SK-N-SH (cell line): ENCODE measurements around the gene MAP3K5. TPM values are rescaled to one million over a fixed set of nuclear protein-coding genes. Genes with fewer than 3 reads are reported as not detected.
A peak's percentile ranks its signal among the peaks of the same experiment; 100 is the strongest.

Source experiments
- CTCF ChIA-PET: fragments of 300-600, 350-600 bp; formaldehyde crosslinking; extraction: SDS; loops from one replicate; lab custom pipeline; 2021; lab: Yijun Ruan, JAX
- POLR2A ChIA-PET: fragments of 350-600 bp; sonication (Branson Sonifier 250); formaldehyde crosslinking; extraction: SDS; loops from one replicate; lab custom pipeline; 2020; ENCODE audit warnings: antibody characterized with exemption, inconsistent platforms; lab: Yijun Ruan, JAX
- DNase-seq: peaks from one replicate; pipeline ENCODE4 v3.0.0; 2012
- H2AFZ ChIP-seq: fragments of 200-600 bp; sonication (generic); 2 replicates; pipeline ENCODE4 v1.8.1; 2016; ENCODE audit warnings: antibody characterized with exemption, mild to moderate bottlenecking, low read depth
- H3F3A ChIP-seq: fragments of 200-600 bp; sonication (generic); replicated peaks from 2 replicates; pipeline ENCODE3; 2016; ENCODE audit warnings: antibody characterized with exemption, mild to moderate bottlenecking; ENCODE audit not compliant: insufficient read depth
- H3K27ac ChIP-seq, 2 experiments: fragments of 200-500 bp in 1 of 2; fragments of 200-600 bp in 1 of 2; sonication (Bioruptor generic) in 1 of 2; sonication (generic), shearing (Covaris generic) in 1 of 2; 2 replicates each; pipeline versions ENCODE4 v1.5.1 to v1.6.1; 2014 to 2016; ENCODE audit warnings: low read depth in 2 of 2, inconsistent platforms in 1 of 2, low read length in 1 of 2, mild to moderate bottlenecking in 1 of 2, mixed read lengths in 1 of 2
- H3K27me3 ChIP-seq: fragments of 200-600 bp; sonication (generic), shearing (Covaris generic); 2 replicates; pipeline ENCODE4 v1.6.1; 2016; ENCODE audit warnings: mixed run types; ENCODE audit not compliant: insufficient read depth
- H3K36me3 ChIP-seq, 2 experiments: fragments of 200-500 bp in 1 of 2; fragments of 200-600 bp in 1 of 2; sonication (Bioruptor generic) in 1 of 2; sonication (generic) in 1 of 2; replicated peaks in 1 of 2; 2 replicates each; pipeline versions ENCODE3 to v1.5.1; 2014 to 2016; ENCODE audit warnings: low read length in 1 of 2, mild to moderate bottlenecking in 1 of 2; ENCODE audit not compliant: insufficient read depth in 2 of 2, control insufficient read depth in 1 of 2
- H3K4me1 ChIP-seq, 2 experiments: fragments of 200-500 bp in 1 of 2; fragments of 200-600 bp in 1 of 2; sonication (Bioruptor generic) in 1 of 2; sonication (generic), shearing (Covaris generic) in 1 of 2; 2 replicates each; pipeline versions ENCODE4 v1.5.1 to v1.6.1; 2014 to 2016; ENCODE audit warnings: low read depth in 1 of 2, low read length in 1 of 2, mixed run types in 1 of 2; ENCODE audit not compliant: insufficient read depth in 2 of 2, control insufficient read depth in 1 of 2
- H3K4me2 ChIP-seq: fragments of 200-600 bp; sonication (generic), shearing (Covaris generic); 2 replicates; pipeline ENCODE4 v1.6.1; 2017; ENCODE audit warnings: mixed run types
- H3K4me3 ChIP-seq, 2 experiments: fragments of 200-500 bp in 1 of 2; fragments of 200-600 bp in 1 of 2; sonication (Bioruptor generic) in 1 of 2; sonication (generic), shearing (Covaris generic) in 1 of 2; 2 replicates each; pipeline versions ENCODE4 v1.5.1 to v1.8.1; 2014 to 2016; ENCODE audit warnings: low read depth in 2 of 2, inconsistent platforms in 1 of 2, low read length in 1 of 2, mild to moderate bottlenecking in 1 of 2, mixed read lengths in 1 of 2, moderate library complexity in 1 of 2
- H3K79me2 ChIP-seq: fragments of 200-600 bp; sonication (generic); 2 replicates; pipeline ENCODE4 v1.8.1; 2017; ENCODE audit warnings: mild to moderate bottlenecking; ENCODE audit not compliant: insufficient read depth
- H3K9ac ChIP-seq: fragments of 200-600 bp; sonication (generic); 2 replicates; pipeline ENCODE4 v1.6.1; 2017; ENCODE audit warnings: mixed run types
- H3K9me2 ChIP-seq: fragments of 200-600 bp; sonication (generic); 2 replicates; pipeline ENCODE4 v1.6.1; 2017; ENCODE audit warnings: mixed run types
- H3K9me3 ChIP-seq: fragments of 200-600 bp; sonication (generic); 2 replicates; pipeline ENCODE4 v1.6.1; 2017; ENCODE audit warnings: mixed run types, mild to moderate bottlenecking, moderate library complexity
- H4K20me1 ChIP-seq: fragments of 200-600 bp; sonication (generic); 2 replicates; pipeline ENCODE4 v1.6.1; 2017; ENCODE audit warnings: mild to moderate bottlenecking, mixed run types; ENCODE audit not compliant: insufficient read depth
- ELF1 ChIP-seq: IDR thresholded peaks from 2 replicates; pipeline ENCODE4 v1.4.0; 2012
- EP300 ChIP-seq, 2 experiments: IDR thresholded peaks; 2 replicates each; pipeline versions ENCODE4 v1.4.0 to v1.6.1; 2012; ENCODE audit warnings: borderline replicate concordance in 1 of 2, low read depth in 1 of 2, low read length in 1 of 2
- EZH2phosphoT487 ChIP-seq: fragments of 200-600 bp; sonication (generic); IDR thresholded peaks from 2 replicates; pipeline ENCODE4 v1.6.1; 2017; ENCODE audit warnings: low read depth, mixed run types, mild to moderate bottlenecking, antibody characterized with exemption, moderate library complexity, borderline replicate concordance
- MXI1 ChIP-seq: IDR thresholded peaks from 2 replicates; pipeline ENCODE4 v1.6.1; 2012; ENCODE audit warnings: mild to moderate bottlenecking, low read depth, low read length, improper control_type of control experiment
- NRF1 ChIP-seq: IDR thresholded peaks from 2 replicates; pipeline ENCODE4 v1.6.1; 2012; ENCODE audit warnings: low read depth, mild to moderate bottlenecking, low read length
- RFX5 ChIP-seq: IDR thresholded peaks from 2 replicates; pipeline ENCODE4 v1.6.1; 2012; ENCODE audit warnings: mild to moderate bottlenecking, improper control_type of control experiment, low read length
- TAF1 ChIP-seq: IDR thresholded peaks from 2 replicates; pipeline ENCODE4 v1.6.1; 2012; ENCODE audit warnings: low read depth, mild to moderate bottlenecking, low read length, moderate library complexity, borderline replicate concordance
- TCF12 ChIP-seq: IDR thresholded peaks from 2 replicates; pipeline ENCODE4 v1.4.0; 2012
- YY1 ChIP-seq: IDR thresholded peaks from 2 replicates; pipeline ENCODE4 v1.4.0; 2012; ENCODE audit warnings: low read depth, mild to moderate bottlenecking
- WGBS: methylation state at CpG from one replicate; pipeline ENCODE4 v1.1.6; 2017; ENCODE audit warnings: low lambda C conversion rate; 5-methylcytosine and 5-hydroxymethylcytosine counted together
- polyA plus RNA-seq, 3 experiments: library from polyadenylated mRNA; depleted of rRNA; stranded (reverse); fragments of >200 nt; gene quantifications; 2 replicates each; pipeline ENCODE4 v1.2.3, GENCODE V29; 2012
- TF ChIP-seq, protein P1 (sequence below): IDR thresholded peaks from 2 replicates; pipeline ENCODE4 v1.6.1; 2012; ENCODE audit warnings: mild to moderate bottlenecking, low read depth, low read length, moderate library complexity
- TF ChIP-seq, protein P2 (sequence below): IDR thresholded peaks from 2 replicates; pipeline ENCODE4; 2012
- TF ChIP-seq, protein P3 (sequence below): IDR thresholded peaks from 2 replicates; pipeline ENCODE4 v1.4.0; 2012; ENCODE audit warnings: low read depth, borderline replicate concordance

The MAP3K5 gene
- polyA plus RNA-seq, 1 of the 3 experiments (the other 2 are of a cell fraction): 1.4 TPM

DNA sequence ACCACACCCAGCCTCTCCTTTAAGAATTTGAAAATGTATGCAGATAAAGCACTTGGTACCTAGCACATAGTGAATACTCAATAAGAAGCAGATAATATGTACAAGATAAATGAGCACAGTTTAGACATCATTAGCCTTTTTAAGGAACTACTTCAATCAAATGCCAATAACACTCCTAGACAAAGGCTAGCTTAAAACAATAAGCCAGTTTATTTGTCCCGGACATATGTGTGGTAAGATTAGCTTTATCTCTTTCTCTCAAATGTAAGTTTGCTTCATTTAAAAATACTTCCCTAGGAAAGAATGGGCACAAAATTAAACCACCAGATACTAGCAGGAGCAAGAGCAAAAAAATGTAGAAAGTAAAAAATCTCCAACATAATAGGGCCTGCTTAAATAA, 73.8 kb downstream of the MAP3K5 start (continued):
- TF ChIP-seq, protein P1, sequence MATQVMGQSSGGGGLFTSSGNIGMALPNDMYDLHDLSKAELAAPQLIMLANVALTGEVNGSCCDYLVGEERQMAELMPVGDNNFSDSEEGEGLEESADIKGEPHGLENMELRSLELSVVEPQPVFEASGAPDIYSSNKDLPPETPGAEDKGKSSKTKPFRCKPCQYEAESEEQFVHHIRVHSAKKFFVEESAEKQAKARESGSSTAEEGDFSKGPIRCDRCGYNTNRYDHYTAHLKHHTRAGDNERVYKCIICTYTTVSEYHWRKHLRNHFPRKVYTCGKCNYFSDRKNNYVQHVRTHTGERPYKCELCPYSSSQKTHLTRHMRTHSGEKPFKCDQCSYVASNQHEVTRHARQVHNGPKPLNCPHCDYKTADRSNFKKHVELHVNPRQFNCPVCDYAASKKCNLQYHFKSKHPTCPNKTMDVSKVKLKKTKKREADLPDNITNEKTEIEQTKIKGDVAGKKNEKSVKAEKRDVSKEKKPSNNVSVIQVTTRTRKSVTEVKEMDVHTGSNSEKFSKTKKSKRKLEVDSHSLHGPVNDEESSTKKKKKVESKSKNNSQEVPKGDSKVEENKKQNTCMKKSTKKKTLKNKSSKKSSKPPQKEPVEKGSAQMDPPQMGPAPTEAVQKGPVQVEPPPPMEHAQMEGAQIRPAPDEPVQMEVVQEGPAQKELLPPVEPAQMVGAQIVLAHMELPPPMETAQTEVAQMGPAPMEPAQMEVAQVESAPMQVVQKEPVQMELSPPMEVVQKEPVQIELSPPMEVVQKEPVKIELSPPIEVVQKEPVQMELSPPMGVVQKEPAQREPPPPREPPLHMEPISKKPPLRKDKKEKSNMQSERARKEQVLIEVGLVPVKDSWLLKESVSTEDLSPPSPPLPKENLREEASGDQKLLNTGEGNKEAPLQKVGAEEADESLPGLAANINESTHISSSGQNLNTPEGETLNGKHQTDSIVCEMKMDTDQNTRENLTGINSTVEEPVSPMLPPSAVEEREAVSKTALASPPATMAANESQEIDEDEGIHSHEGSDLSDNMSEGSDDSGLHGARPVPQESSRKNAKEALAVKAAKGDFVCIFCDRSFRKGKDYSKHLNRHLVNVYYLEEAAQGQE: no peak

DNA sequence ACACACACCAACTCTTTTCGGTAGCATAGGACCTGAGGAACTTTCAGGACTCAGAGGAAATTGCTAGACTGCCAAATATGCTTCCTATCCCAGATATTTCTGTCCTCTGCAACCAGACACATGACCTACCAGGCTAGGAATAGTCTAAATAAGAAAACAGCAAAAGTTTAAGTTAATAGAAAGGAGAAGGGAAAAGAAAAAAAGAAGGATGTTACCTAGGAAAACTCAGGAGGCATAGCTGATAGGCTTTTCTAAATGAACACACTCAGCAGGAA, 74.6 kb downstream of the MAP3K5 start:
- Histone ChIP-seq H3K27ac (peak overlapping the region; percentile 45 to 64; a peak in 2 of 4 replicates), H3K36me3 (peaks cover 0 to 3% of the 10 kb centered on the region in 2 experiments), H3K4me3 (no peak overlapping the region), H2AFZ (0 out of 2 replicates have a peak overlapping the region, but pooled peaks have one; percentile 39), H3F3A (peaks cover 3% of the 10 kb centered on the region), H3K9ac (no peak overlapping the region), H3K27me3 (no peaks in the 10 kb centered on the region), H3K9me3 (no peaks in the 10 kb centered on the region), H3K9me2 (no peaks in the 10 kb centered on the region), H4K20me1 (no peaks in the 10 kb centered on the region), H3K79me2 (no peaks in the 10 kb centered on the region), H3K4me2 (peak overlapping the region; percentile 21; the same call in 1 of the 2 replicates), H3K4me1 (no peaks in the 10 kb centered on the region; a peak in 1 of 4 replicates)
- DNase-seq: no peak
- 58% methylated on average over 1 of the region's 1 CpG for WGBS
- TF ChIP-seq NRF1 (no peak), RFX5 (no peak), TCF12 (no peak), EP300 (IDR thresholded peaks at IDR 0.05; ENCODE audit: borderline replicate concordance in 1 of 2, low read depth in 1 of 2, low read length in 1 of 2) (no peak), MXI1 (no peak), ELF1 (no peak), EZH2phosphoT487 (no peak), TAF1 (no peak), YY1 (no peak)
- TF ChIP-seq, protein P1: no peak
- TF ChIP-seq, protein P2, sequence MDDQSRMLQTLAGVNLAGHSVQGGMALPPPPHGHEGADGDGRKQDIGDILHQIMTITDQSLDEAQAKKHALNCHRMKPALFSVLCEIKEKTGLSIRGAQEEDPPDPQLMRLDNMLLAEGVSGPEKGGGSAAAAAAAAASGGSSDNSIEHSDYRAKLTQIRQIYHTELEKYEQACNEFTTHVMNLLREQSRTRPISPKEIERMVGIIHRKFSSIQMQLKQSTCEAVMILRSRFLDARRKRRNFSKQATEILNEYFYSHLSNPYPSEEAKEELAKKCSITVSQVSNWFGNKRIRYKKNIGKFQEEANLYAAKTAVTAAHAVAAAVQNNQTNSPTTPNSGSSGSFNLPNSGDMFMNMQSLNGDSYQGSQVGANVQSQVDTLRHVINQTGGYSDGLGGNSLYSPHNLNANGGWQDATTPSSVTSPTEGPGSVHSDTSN: no peak
- TF ChIP-seq, protein P3, sequence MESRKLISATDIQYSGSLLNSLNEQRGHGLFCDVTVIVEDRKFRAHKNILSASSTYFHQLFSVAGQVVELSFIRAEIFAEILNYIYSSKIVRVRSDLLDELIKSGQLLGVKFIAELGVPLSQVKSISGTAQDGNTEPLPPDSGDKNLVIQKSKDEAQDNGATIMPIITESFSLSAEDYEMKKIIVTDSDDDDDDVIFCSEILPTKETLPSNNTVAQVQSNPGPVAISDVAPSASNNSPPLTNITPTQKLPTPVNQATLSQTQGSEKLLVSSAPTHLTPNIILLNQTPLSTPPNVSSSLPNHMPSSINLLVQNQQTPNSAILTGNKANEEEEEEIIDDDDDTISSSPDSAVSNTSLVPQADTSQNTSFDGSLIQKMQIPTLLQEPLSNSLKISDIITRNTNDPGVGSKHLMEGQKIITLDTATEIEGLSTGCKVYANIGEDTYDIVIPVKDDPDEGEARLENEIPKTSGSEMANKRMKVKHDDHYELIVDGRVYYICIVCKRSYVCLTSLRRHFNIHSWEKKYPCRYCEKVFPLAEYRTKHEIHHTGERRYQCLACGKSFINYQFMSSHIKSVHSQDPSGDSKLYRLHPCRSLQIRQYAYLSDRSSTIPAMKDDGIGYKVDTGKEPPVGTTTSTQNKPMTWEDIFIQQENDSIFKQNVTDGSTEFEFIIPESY: no peak
- ChIA-PET POLR2A (interaction anchor here (0.8 kb wide), 1 partner anchor 137 kb away, joined by 3 read pairs; no protein-coding TSS in a partner anchor), CTCF (interaction anchor here (1.0 to 2.0 kb wide), 4 partner anchors 31 to 132 kb away, joined by 3 to 12 read pairs (median 3); partner anchors contain the start of gene MAP3K5)
